Endothelial cell of umbilical vein (primary cell): Measurements from ENCODE around the gene EIF4A3. TPM values are rescaled to one million over a fixed set of nuclear protein-coding genes. Genes with fewer than 3 reads are reported as not detected.

Experiments
- BruUV-seq: library from RNA; stranded (reverse); fragments of 400-500 nt; replicated peaks from 2 replicates; lab custom pipeline; 2021; lab: Mats Ljungman, UMichigan
- CTCF ChIA-PET: fragments of 300-600, 350-600 bp; sonication (Branson Sonifier 250); formaldehyde crosslinking; loops from one replicate; lab custom pipeline; 2021; ENCODE audit warnings: antibody characterized with exemption, inconsistent platforms; lab: Charles Lee
- POLR2A ChIA-PET: fragments of 300-600, 350-600 bp; sonication (Branson Sonifier 250); formaldehyde crosslinking; loops from one replicate; lab custom pipeline; 2021; ENCODE audit warnings: antibody characterized with exemption, inconsistent platforms; lab: Charles Lee
- DNase-seq: peaks from one replicate; pipeline ENCODE4 v3.0.0-alpha.2; 2011; ENCODE audit warnings: low read depth, low spot score
- FAIRE-seq: peaks from 2 replicates; lab custom pipeline; 2011; peaks lifted over from hg19 to GRCh38; lab: Jason Lieb, UNC
- H2AFZ ChIP-seq: 2 replicates; pipeline ENCODE4 v1.6.0; 2012; ENCODE audit warnings: low read depth, low read length, control low read depth, inconsistent platforms
- H3K27ac ChIP-seq: 2 replicates; pipeline ENCODE4 v1.5.1; 2011; ENCODE audit warnings: low read depth, mild to moderate bottlenecking, control low read depth, low read length, moderate library complexity; ENCODE audit not compliant: insufficient read depth
- H3K27me3 ChIP-seq, 2 experiments: 2 replicates each; pipeline versions ENCODE4 v1.6.0 to v1.6.1; 2011; ENCODE audit warnings: low read length in 2 of 2, mixed read lengths in 1 of 2; ENCODE audit not compliant: control insufficient read depth in 2 of 2, insufficient read depth in 2 of 2
- H3K36me3 ChIP-seq, 2 experiments: 2 replicates in 1 of 2; 3 replicates in 1 of 2; pipeline ENCODE4 v1.5.1; 2011; ENCODE audit warnings: low read length in 2 of 2, mild to moderate bottlenecking in 1 of 2, moderate library complexity in 1 of 2; ENCODE audit not compliant: control insufficient read depth in 2 of 2, insufficient read depth in 2 of 2; ENCODE audit errors: extremely low read depth in 1 of 2
- H3K4me1 ChIP-seq: 3 replicates; pipeline ENCODE4 v1.5.1; 2011; ENCODE audit warnings: mild to moderate bottlenecking, low read length; ENCODE audit not compliant: control insufficient read depth, insufficient read depth; ENCODE audit errors: extremely low read depth
- H3K4me2 ChIP-seq: 2 replicates; pipeline ENCODE4 v1.6.1; 2011; ENCODE audit warnings: low read length, control low read depth, mixed read lengths; ENCODE audit not compliant: insufficient read depth
- H3K4me3 ChIP-seq, 3 experiments: fragments of 200-600 bp in 1 of 3; sonication (generic), shearing (Covaris generic) in 1 of 3; replicated peaks in 1 of 3; 2 replicates each; pipeline ENCODE4 v1.5.1; 2011 to 2016; ENCODE audit warnings: control low read depth in 3 of 3, low read length in 3 of 3, mild to moderate bottlenecking in 2 of 3, inconsistent platforms in 1 of 3, low read depth in 1 of 3, moderate library complexity in 1 of 3; ENCODE audit not compliant: insufficient read depth in 1 of 3
- H3K79me2 ChIP-seq: 2 replicates; pipeline ENCODE4 v1.6.0; 2012; ENCODE audit warnings: low read length, inconsistent platforms; ENCODE audit not compliant: control insufficient read depth, insufficient read depth
- H3K9ac ChIP-seq: replicated peaks from 2 replicates; pipeline ENCODE3; 2011; ENCODE audit warnings: low read length, control low read depth; ENCODE audit not compliant: insufficient read depth; ENCODE audit errors: extremely low read depth
- H3K9me1 ChIP-seq: replicated peaks from 3 replicates; pipeline ENCODE4 v1.6.0; 2011; ENCODE audit warnings: mild to moderate bottlenecking, low read length; ENCODE audit not compliant: control insufficient read depth, insufficient read depth; ENCODE audit errors: extremely low read depth
- H3K9me3 ChIP-seq: replicated peaks from 2 replicates; pipeline ENCODE4 v1.5.1; 2012; ENCODE audit warnings: low read length, inconsistent platforms; ENCODE audit not compliant: control insufficient read depth, insufficient read depth
- H4K20me1 ChIP-seq: replicated peaks from 2 replicates; pipeline ENCODE3; 2011; ENCODE audit warnings: mild to moderate bottlenecking, low read length; ENCODE audit not compliant: control insufficient read depth, insufficient read depth; ENCODE audit errors: extremely low read depth
- CTCF ChIP-seq, 2 donors: IDR thresholded peaks; 1 replicate in 1 of 2; 2 replicates in 1 of 2; pipeline ENCODE4 v1.5.1; 2011; ENCODE audit warnings: low read length in 2 of 2, mild to moderate bottlenecking in 2 of 2, moderate library complexity in 2 of 2, control low read depth in 1 of 2, inconsistent platforms in 1 of 2, low read depth in 1 of 2; ENCODE audit not compliant: insufficient read depth in 1 of 2; ENCODE audit errors: extremely low read depth in 1 of 2
- EZH2 ChIP-seq: IDR thresholded peaks from 2 replicates; pipeline ENCODE4 v1.6.1; 2012; ENCODE audit warnings: borderline replicate concordance, low read depth, mild to moderate bottlenecking, moderate library complexity, low read length, inconsistent platforms; ENCODE audit not compliant: severe bottlenecking
- FOS ChIP-seq: IDR thresholded peaks from 2 replicates; pipeline ENCODE4 v1.6.1; 2011; ENCODE audit warnings: mild to moderate bottlenecking, low read length, moderate library complexity, borderline replicate concordance; ENCODE audit not compliant: insufficient read depth
- GATA2 ChIP-seq: IDR thresholded peaks from 2 replicates; pipeline ENCODE4 v1.7.0; 2011; ENCODE audit warnings: low read depth, mild to moderate bottlenecking, moderate library complexity, mixed read lengths, low read length; ENCODE audit not compliant: insufficient read length, insufficient read depth
- JUN ChIP-seq: IDR thresholded peaks from 2 replicates; pipeline ENCODE4 v1.6.1; 2011; ENCODE audit warnings: borderline replicate concordance, low read depth; ENCODE audit not compliant: insufficient read length, insufficient read depth
- MYC ChIP-seq: IDR thresholded peaks from one replicate; pipeline ENCODE4 v1.6.1; 2011; ENCODE audit warnings: mild to moderate bottlenecking, low read depth, low read length
- POLR2A ChIP-seq: IDR thresholded peaks from 2 replicates; pipeline ENCODE4 v1.6.1; 2012; ENCODE audit warnings: low read depth, mild to moderate bottlenecking, control low read depth, low read length
- POLR2AphosphoS5 ChIP-seq: IDR thresholded peaks from 2 replicates; pipeline ENCODE4 v1.6.1; 2012; ENCODE audit warnings: low read depth, mild to moderate bottlenecking, control low read depth, low read length, moderate library complexity; ENCODE audit not compliant: insufficient read depth
- dilution Hi-C: fragments of 300-500 bp; cut with MboI; formaldehyde crosslinking; loops from one replicate; pipeline ENCODE4 v1.15.0; 2019; ENCODE audit warnings: low sequenced_read_pairs; ENCODE audit not compliant: extremely low pct_ligation_motif_present
- intact Hi-C: fragments of 100-400 bp; cut with micrococcal nuclease; formaldehyde crosslinking; loops from one replicate; pipeline ENCODE4 v1.10.0; 2022
- polyA plus RNA-seq, 4 experiments: library from polyadenylated mRNA; depleted of rRNA in 3 of 4; stranded (reverse) in 3 of 4; unstranded in 1 of 4; fragments of >200 nt; gene quantifications; 2 replicates each; pipeline versions ENCODE4 v1.2.1 to v1.2.3, GENCODE V29; 2011 to 2012; ENCODE audit warnings: missing spikeins in 1 of 4
- total RNA-seq: library from RNA; stranded (reverse); gene quantifications from 2 replicates; pipeline ENCODE4 v1.2.3, GENCODE V29; 2021
- TF ChIP-seq, protein P1 (sequence below): IDR thresholded peaks from 2 replicates; pipeline ENCODE4 v1.6.1; 2011; ENCODE audit not compliant: insufficient read depth, insufficient read length

EIF4A3 gene
- total and polyA plus RNA-seq, 2 donors (not counting 3 experiments of a cell fraction or from before 2014, with no cell fraction given), result 90.4 to 94.5 TPM

DNA sequence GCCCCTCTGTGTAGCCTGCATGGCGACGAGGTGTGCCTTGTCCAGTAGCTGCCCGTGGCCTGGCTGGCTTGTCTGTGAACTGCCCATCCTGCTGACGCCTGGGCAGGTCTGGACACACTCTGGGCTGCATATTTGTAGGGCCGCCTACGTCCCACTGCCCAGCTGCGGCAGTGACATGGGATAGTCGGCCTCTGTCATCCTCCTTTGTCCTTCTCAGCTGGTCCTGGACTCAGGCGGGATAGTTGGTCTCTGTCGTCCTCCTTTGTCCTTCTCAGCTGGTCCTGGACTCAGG is 37.4 kb upstream of the EIF4A3 start:
- Histone ChIP-seq H3K79me2 (no peaks in the 10 kb centered on the region), H3K4me1 (no peaks in the 10 kb centered on the region), H3K9ac (no peak overlapping the region), H3K27me3 (peaks cover 5 to 9% of the 10 kb centered on the region in 2 experiments), H3K4me2 (no peak overlapping the region), H4K20me1 (no peaks in the 10 kb centered on the region), H3K9me1 (no peaks in the 10 kb centered on the region), H2AFZ (no peak overlapping the region), H3K36me3 (no peaks in the 10 kb centered on the region), H3K4me3 (no peak overlapping the region), H3K27ac (no peak overlapping the region), H3K9me3 (no peaks in the 10 kb centered on the region)
- ChIA-PET POLR2A (no interaction called here), CTCF (interaction anchor here (2.1 to 2.6 kb wide), 2 partner anchors 11 to 83 kb away, joined by 8 to 9 read pairs; partner anchors contain the start of gene GAA)
- FAIRE-seq, result no peak
- BruUV-seq, result no TSS peak
- dilution Hi-C loops, result no loop called here
- no peak for DNase-seq
- TF ChIP-seq POLR2AphosphoS5, result no peak
- TF ChIP-seq JUN, result no peak
- TF ChIP-seq POLR2A, result no peak
- no peak for TF ChIP-seq MYC
- no peak for TF ChIP-seq EZH2
- TF ChIP-seq CTCF (IDR thresholded peaks at IDR 0.05; ENCODE audit: extremely low read depth in 1 of 2, insufficient read depth in 1 of 2, low read depth in 1 of 2, low read length in 2 of 2), result no peak
- TF ChIP-seq FOS, result no peak
- TF ChIP-seq, protein P1, sequence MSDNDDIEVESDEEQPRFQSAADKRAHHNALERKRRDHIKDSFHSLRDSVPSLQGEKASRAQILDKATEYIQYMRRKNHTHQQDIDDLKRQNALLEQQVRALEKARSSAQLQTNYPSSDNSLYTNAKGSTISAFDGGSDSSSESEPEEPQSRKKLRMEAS, result no peak
- TF ChIP-seq GATA2, result no peak
- intact Hi-C loops, result no loop called here
